ENCODE data around the gene BTN2A1.

DNA sequence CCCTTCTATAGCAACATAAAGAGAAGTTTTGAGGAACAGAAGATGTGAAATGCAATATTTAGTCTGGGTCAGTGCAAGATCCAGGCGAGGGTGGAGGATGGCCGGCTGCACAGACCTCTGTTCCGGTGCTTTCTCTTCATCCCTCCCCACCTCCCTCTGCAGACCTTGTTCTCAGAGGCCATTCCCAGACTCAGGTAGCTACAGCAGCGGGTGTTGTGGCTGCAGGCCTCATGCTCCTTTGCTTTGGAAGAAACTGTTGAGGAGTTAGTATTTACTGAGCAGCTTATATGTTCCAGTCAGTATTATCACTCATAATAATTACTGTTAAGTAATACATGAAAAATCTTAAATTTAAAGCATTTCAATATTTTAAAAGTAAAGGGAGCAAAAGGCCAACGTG, 15.8 kb upstream of the BTN2A1 start:
- no peak for TF ChIP-seq CTCF (IDR thresholded peaks at IDR 0.05; ENCODE audit: low read depth, low read length)
- no peak for TF ChIP-seq MAX (IDR thresholded peaks at IDR 0.05; ENCODE audit: low read depth, low read length)
- TF ChIP-seq POLR2A (IDR thresholded peaks at IDR 0.05; ENCODE audit: extremely low read depth, insufficient read length): no peak
- TF ChIP-seq MYC (IDR thresholded peaks at IDR 0.05; ENCODE audit: low read depth, low read length): no peak
